ENCODE measurements around the gene PLCB4. TPM values are rescaled to one million over a fixed set of nuclear protein-coding genes. Genes with fewer than 3 reads are reported as not detected.

The PLCB4 gene
- polyA plus RNA-seq, 1 experiment: 8.8 TPM

DNA sequence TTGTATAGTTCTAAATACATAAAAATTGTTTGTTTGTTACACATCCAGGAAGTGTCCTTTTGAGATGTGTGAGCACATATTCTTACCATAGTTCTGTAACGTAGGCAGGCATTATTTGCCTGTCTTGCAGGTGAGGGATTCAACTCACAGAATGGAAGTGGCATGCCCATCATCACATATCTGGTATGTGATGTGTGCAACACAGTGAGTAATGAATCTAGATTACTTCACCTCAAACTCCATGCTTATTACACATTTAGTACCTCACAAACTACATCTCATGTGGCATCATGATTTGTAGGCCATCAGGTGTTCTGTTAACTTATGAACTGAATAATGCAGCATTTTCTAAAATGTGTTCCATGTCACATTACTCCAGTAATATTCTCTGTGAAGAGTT is 181.6 kb downstream of the PLCB4 start:
- H3K4me3 ChIP-seq (ENCODE audit: low read depth, low read length): no peak overlapping the region
- no peak for DNase-seq (ENCODE audit: low read depth)
- ChIA-PET CTCF (no interaction called here), POLR2A (no interaction called here)
- no peak for TF ChIP-seq CTCF (IDR thresholded peaks at IDR 0.05; ENCODE audit: insufficient read depth, low read depth, low read length)
- H3K36me3 ChIP-seq (ENCODE audit: control insufficient read depth, insufficient read depth, low read length): no peaks in the 10 kb centered on the region
- H3K27me3 ChIP-seq (ENCODE audit: control insufficient read depth, insufficient read depth, low read length): no peaks in the 10 kb centered on the region

DNA sequence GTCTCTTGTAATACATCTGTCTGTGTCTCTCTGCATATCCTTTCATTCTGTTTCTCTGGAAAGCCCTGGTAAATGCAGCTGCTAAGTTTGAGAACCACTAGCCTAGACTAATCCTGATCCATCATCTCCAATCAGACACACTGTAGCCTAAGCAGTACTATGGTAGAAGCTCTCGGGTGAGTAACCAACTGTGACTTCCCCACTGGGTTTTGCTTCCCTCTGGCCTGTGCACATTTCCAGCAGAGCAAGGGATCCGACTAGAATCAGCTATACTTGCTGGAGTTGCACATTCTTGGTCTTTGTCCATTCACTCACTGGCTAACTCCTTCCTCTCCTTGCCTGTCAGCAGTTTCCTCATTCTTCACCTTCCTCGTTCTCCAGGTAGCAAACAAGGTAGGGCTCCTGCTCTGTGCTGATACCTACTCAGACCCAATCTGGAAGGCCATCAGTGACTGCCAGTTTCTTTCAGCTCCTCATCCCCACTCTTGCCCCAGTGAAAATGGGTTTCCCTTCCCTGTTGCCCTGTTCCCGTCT is 184.2 kb downstream of the PLCB4 start:
- POLR2A ChIA-PET: no interaction called here
- Histone ChIP-seq H3K4me3 (ENCODE audit: low read depth, low read length) (no peak overlapping the region), H3K36me3 (ENCODE audit: control insufficient read depth, insufficient read depth, low read length) (no peaks in the 10 kb centered on the region), H3K27me3 (ENCODE audit: control insufficient read depth, insufficient read depth, low read length) (no peaks in the 10 kb centered on the region)
- CTCF ChIA-PET: interaction anchor here (0.7 to 2.8 kb wide), 4 partner anchors 9 to 531 kb away, joined by 3 to 9 read pairs (median 3); no protein-coding TSS in a partner anchor
- TF ChIP-seq CTCF (IDR thresholded peaks at IDR 0.05; ENCODE audit: insufficient read depth, low read depth, low read length): no peak
- DNase-seq (ENCODE audit: low read depth): no peak

- no peaks in the 10 kb centered on the region for H3K36me3 ChIP-seq (ENCODE audit: control insufficient read depth, insufficient read depth, low read length)
- ChIA-PET POLR2A (no interaction called here), CTCF (no interaction called here)
- DNase-seq (ENCODE audit: low read depth): no peak
- TF ChIP-seq CTCF (IDR thresholded peaks at IDR 0.05; ENCODE audit: insufficient read depth, low read depth, low read length): no peak
- no peak overlapping the region for H3K4me3 ChIP-seq (ENCODE audit: low read depth, low read length)
- H3K27me3 ChIP-seq (ENCODE audit: control insufficient read depth, insufficient read depth, low read length): no peaks in the 10 kb centered on the region
Observed at GRCh38 chr20:9255171-9255570, 186.3 kb downstream of the PLCB4 start.

GRCh38 chr20:9256393-9256792 is 187.5 kb downstream of the PLCB4 start:
- H3K4me3 ChIP-seq (ENCODE audit: low read depth, low read length): no peak overlapping the region
- H3K27me3 ChIP-seq (ENCODE audit: control insufficient read depth, insufficient read depth, low read length): no peaks in the 10 kb centered on the region
- POLR2A ChIA-PET: no interaction called here
- no peaks in the 10 kb centered on the region for H3K36me3 ChIP-seq (ENCODE audit: control insufficient read depth, insufficient read depth, low read length)
- CTCF ChIA-PET: no interaction called here
- no peak for DNase-seq (ENCODE audit: low read depth)
- TF ChIP-seq CTCF (IDR thresholded peaks at IDR 0.05; ENCODE audit: insufficient read depth, low read depth, low read length): no peak

DNA sequence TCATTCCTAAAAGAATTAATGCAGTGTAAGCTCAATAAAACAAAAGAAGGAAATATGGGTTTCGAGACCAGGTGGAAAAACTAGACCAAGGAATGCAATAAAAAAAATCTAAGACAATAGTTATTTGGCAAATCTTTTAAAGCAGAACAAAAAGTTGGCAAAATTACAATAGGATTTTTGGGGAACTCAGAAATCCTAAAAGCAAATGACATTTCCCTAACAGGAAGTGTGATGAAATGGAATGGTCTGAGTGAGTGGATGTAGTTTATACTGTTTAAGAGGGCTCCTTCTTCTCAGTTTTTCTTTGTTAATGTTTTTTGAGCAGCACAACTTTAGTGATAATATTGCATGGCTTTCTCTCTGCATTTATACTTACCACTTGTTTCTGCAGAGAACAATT is 190.0 kb downstream of the PLCB4 start:
- Histone ChIP-seq H3K4me3 (ENCODE audit: low read depth, low read length) (no peak overlapping the region), H3K27me3 (ENCODE audit: control insufficient read depth, insufficient read depth, low read length) (no peaks in the 10 kb centered on the region), H3K36me3 (ENCODE audit: control insufficient read depth, insufficient read depth, low read length) (no peaks in the 10 kb centered on the region)
- TF ChIP-seq CTCF (IDR thresholded peaks at IDR 0.05; ENCODE audit: insufficient read depth, low read depth, low read length): no peak
- ChIA-PET CTCF (interaction anchor here (0.5 kb wide), 1 partner anchor 101 kb away, joined by 3 read pairs; no protein-coding TSS in a partner anchor), POLR2A (no interaction called here)
- no peak for DNase-seq (ENCODE audit: low read depth)

Data from BJ (cell line).